Activated CD8-positive, alpha-beta T cell treated with anti-CD3 and anti-CD28 coated beads for 36 hours (primary cell): Measurements from ENCODE around the gene ZEB1. TPM values are rescaled to one million over a fixed set of nuclear protein-coding genes. Genes with fewer than 3 reads are reported as not detected.
A peak's percentile ranks its signal among the peaks of the same experiment; 100 is the strongest.

Experiments
- ATAC-seq: fragments of 200-7000 bp; cut with Tn5 transposase; one replicate; pipeline ENCODE4 v1.10.0; 2021; ENCODE audit warnings: mild to moderate bottlenecking, moderate library complexity
- CTCF ChIA-PET: fragments of 350-600 bp; sonication (Branson Sonifier 250); formaldehyde crosslinking; loops from one replicate; lab custom pipeline; 2021; ENCODE audit warnings: antibody characterized with exemption; lab: Charles Lee
- POLR2A ChIA-PET: fragments of 350-600 bp; sonication (Branson Sonifier 250); formaldehyde crosslinking; loops from one replicate; lab custom pipeline; 2021; ENCODE audit warnings: antibody characterized with exemption; lab: Charles Lee
- DNase-seq: peaks from one replicate; pipeline ENCODE4 v3.0.0-alpha.2; 2020
- H3K27ac Mint-ChIP-seq: one replicate; pipeline ENCODE4 v1.8.0; 2021; ENCODE audit warnings: mild to moderate bottlenecking, mixed read lengths
- H3K27me3 Mint-ChIP-seq: one replicate; pipeline ENCODE4 v1.8.0; 2021; ENCODE audit warnings: mixed read lengths
- H3K36me3 Mint-ChIP-seq: one replicate; pipeline ENCODE4 v1.8.0; 2021; ENCODE audit warnings: low read depth, mixed read lengths
- H3K4me1 Mint-ChIP-seq: one replicate; pipeline ENCODE4 v1.8.0; 2021; ENCODE audit warnings: low read depth, mixed read lengths
- H3K4me3 Mint-ChIP-seq: one replicate; pipeline ENCODE4 v1.8.0; 2021; ENCODE audit warnings: mild to moderate bottlenecking, moderate library complexity, mixed read lengths
- H3K9me3 Mint-ChIP-seq: one replicate; pipeline ENCODE4 v1.8.0; 2021; ENCODE audit warnings: mixed read lengths
- intact Hi-C: fragments of 100-400 bp; cut with micrococcal nuclease; formaldehyde crosslinking; loops from one replicate; pipeline ENCODE4 v1.10.0; 2022
- total RNA-seq, 2 experiments: library from RNA; stranded (reverse); gene quantifications; one replicate each; pipeline ENCODE4 v1.2.3, GENCODE V29; 2021
- TF ChIP-seq, protein P1 (sequence below): fragments of 200-600 bp; IDR thresholded peaks from one replicate; pipeline ENCODE4 v1.8.0; 2022; ENCODE audit warnings: antibody characterized with exemption, mild to moderate bottlenecking

The ZEB1 gene
- total RNA-seq: 10 to 100 TPM; 28.4 to 29.7 TPM

DNA sequence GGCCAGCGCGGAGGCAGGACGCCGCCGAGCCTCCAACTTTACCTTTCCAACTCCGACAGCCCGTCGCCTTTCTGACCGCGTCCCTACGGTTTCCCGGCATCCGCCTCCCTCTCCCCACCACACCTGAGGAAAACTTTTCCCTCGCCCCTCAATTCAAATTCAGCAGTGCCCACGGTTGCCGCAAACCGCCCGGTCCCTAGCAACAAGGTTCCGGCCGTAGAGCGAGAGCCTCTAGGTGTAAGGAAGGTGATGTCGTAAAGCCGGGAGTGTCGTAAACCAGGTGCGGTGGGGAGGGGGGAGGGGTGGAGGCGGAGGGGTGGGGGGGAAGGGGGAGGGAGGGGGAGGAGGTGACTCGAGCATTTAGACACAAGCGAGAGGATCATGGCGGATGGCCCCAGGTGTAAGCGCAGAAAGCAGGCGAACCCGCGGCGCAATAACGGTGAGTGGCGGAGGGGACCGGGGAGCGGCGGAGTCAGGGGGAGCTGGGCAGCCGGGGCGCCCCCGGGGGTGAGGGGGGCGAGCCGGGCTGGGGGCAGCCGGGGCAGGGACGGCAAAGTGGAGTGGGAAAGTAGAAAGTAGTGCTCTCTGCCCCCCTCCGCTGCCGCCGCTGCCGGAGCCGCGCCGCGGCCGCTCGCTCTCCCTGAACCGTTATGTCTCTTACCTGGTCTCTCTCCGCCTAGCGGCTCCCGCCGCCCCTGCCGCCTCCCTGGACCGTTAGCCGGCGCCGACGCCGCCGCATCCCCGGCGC, at the start of gene ZEB1:
Gene ZEB1 (plus strand): TSS at position 363 of the 748 bp plus-strand sequence. CDS start 19 bp downstream, at position 382.
- no peaks in the 10 kb centered on the region for H3K27me3 Mint-ChIP-seq
- ChIA-PET CTCF (no interaction called here), POLR2A (interaction anchor here (1.1 to 4.5 kb wide), 4 partner anchors 8 to 623 kb away, joined by 3 to 35 read pairs (median 4); no protein-coding TSS in a partner anchor)
- H3K36me3 Mint-ChIP-seq: peaks cover 10% of the 10 kb centered on the region
- intact Hi-C loops: loop anchor here (5.0 to 10.0 kb wide), 3 partner anchors 234 to 534 kb away; partner anchors contain the start of gene ZNF438
- H3K27ac Mint-ChIP-seq: peak within 1 kb of the TSS; percentile 96
- no peaks in the 10 kb centered on the region for H3K9me3 Mint-ChIP-seq
- H3K4me3 Mint-ChIP-seq: peak within 1 kb of the TSS; percentile 84
- ATAC-seq (peak; percentile 63), DNase-seq (peak; percentile 96)
- H3K4me1 Mint-ChIP-seq: peaks cover 41% of the 10 kb centered on the region
- TF ChIP-seq, protein P1, sequence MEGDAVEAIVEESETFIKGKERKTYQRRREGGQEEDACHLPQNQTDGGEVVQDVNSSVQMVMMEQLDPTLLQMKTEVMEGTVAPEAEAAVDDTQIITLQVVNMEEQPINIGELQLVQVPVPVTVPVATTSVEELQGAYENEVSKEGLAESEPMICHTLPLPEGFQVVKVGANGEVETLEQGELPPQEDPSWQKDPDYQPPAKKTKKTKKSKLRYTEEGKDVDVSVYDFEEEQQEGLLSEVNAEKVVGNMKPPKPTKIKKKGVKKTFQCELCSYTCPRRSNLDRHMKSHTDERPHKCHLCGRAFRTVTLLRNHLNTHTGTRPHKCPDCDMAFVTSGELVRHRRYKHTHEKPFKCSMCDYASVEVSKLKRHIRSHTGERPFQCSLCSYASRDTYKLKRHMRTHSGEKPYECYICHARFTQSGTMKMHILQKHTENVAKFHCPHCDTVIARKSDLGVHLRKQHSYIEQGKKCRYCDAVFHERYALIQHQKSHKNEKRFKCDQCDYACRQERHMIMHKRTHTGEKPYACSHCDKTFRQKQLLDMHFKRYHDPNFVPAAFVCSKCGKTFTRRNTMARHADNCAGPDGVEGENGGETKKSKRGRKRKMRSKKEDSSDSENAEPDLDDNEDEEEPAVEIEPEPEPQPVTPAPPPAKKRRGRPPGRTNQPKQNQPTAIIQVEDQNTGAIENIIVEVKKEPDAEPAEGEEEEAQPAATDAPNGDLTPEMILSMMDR: peak; percentile 30

GRCh38 chr10:31270954-31271353, 48.1 kb upstream of the ZEB1 start:
- ChIA-PET CTCF (no interaction called here), POLR2A (no interaction called here)
- H3K36me3 Mint-ChIP-seq: peaks cover 5% of the 10 kb centered on the region
- ATAC-seq (no peak), DNase-seq (no peak)
- H3K9me3 Mint-ChIP-seq: peaks cover 9% of the 10 kb centered on the region
- intact Hi-C loops: no loop called here
- no peaks in the 10 kb centered on the region for H3K27me3 Mint-ChIP-seq
- TF ChIP-seq, protein P1: no peak
- H3K4me1 Mint-ChIP-seq: peaks cover 5% of the 10 kb centered on the region
- no peak overlapping the region for H3K27ac Mint-ChIP-seq
- H3K4me3 Mint-ChIP-seq: no peak overlapping the region

GRCh38 chr10:31272841-31273240, 46.2 kb upstream of the ZEB1 start:
- TF ChIP-seq, protein P1: no peak
- Mint-ChIP-seq H3K9me3 (peaks cover 9% of the 10 kb centered on the region), H3K4me3 (no peak overlapping the region), H3K4me1 (peaks cover 5% of the 10 kb centered on the region), H3K27ac (no peak overlapping the region), H3K27me3 (no peaks in the 10 kb centered on the region), H3K36me3 (peaks cover 5% of the 10 kb centered on the region)
- no peak for ATAC-seq
- intact Hi-C loops: no loop called here
- POLR2A ChIA-PET: no interaction called here
- DNase-seq: no peak
- CTCF ChIA-PET: interaction anchor here (0.8 to 1.2 kb wide), 2 partner anchors 9 to 189 kb away, joined by 3 read pairs; no protein-coding TSS in a partner anchor

GRCh38 chr10:31273789-31274188, 45.2 kb upstream of the ZEB1 start:
- intact Hi-C loops: no loop called here
- Mint-ChIP-seq H3K36me3 (peaks cover 5% of the 10 kb centered on the region), H3K4me1 (peaks cover 5% of the 10 kb centered on the region), H3K27ac (no peak overlapping the region), H3K4me3 (no peak overlapping the region), H3K9me3 (peaks cover 9% of the 10 kb centered on the region), H3K27me3 (no peaks in the 10 kb centered on the region)
- DNase-seq (no peak), ATAC-seq (no peak)
- CTCF ChIA-PET: no interaction called here
- POLR2A ChIA-PET: interaction anchor here (0.6 to 0.9 kb wide), 2 partner anchors 44 to 470 kb away, joined by 3 read pairs; no protein-coding TSS in a partner anchor
- TF ChIP-seq, protein P1: no peak

GRCh38 chr10:31274310-31274709, 44.7 kb upstream of the ZEB1 start:
- Mint-ChIP-seq H3K27ac (no peak overlapping the region), H3K27me3 (peaks cover 4% of the 10 kb centered on the region), H3K36me3 (peaks cover 5% of the 10 kb centered on the region), H3K4me1 (peaks cover 5% of the 10 kb centered on the region), H3K9me3 (peaks cover 9% of the 10 kb centered on the region), H3K4me3 (no peak overlapping the region)
- DNase-seq (peak; percentile 8), ATAC-seq (no peak)
- TF ChIP-seq, protein P1: no peak
- intact Hi-C loops: no loop called here
- POLR2A ChIA-PET: interaction anchor here (0.6 to 0.9 kb wide), 2 partner anchors 44 to 470 kb away, joined by 3 read pairs; no protein-coding TSS in a partner anchor
- CTCF ChIA-PET: no interaction called here
